ENCODE data around the gene RALGAPA2. TPM values are rescaled to one million over a fixed set of nuclear protein-coding genes. Genes with fewer than 3 reads are reported as not detected.

Gene RALGAPA2
- polyA plus RNA-seq, 2 of the 4 experiments (the other 2 are of a cell fraction): 4.0 to 4.7 TPM

DNA sequence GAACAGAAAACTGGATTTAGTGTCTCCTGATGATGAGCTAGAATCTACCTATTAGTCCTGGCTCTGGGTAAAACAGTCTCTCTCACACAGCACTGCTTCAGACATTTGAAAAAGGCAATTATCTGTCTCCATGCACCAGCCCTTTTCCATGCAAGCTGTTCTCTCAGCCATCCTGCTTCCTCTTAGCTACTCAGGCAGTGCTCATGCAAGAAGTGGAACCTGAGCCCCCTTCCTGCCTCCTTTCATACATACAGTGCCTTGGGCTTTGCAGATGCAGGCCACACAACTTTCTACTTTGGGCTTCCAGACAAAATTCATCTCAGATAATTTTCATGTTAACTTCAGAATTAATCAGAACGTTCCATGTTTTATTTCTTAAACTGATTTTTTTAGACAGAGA is 151.3 kb downstream of the RALGAPA2 start:
- DNase-seq (ENCODE audit: low read depth in 1 of 2, low spot score in 1 of 2) (no peak), FAIRE-seq (peak; percentile 54), ATAC-seq (no peak)
- ChIA-PET POLR2A (no interaction called here), CTCF (interaction anchor here (0.7 to 3.9 kb wide), 5 partner anchors 11 to 477 kb away, joined by 3 to 18 read pairs (median 3); no protein-coding TSS in a partner anchor)
- TF ChIP-seq TP53 (CRISPR knock-in tag; IDR thresholded peaks at IDR 0.05) (no peak), HEYL (CRISPR knock-in tag; IDR thresholded peaks at IDR 0.05) (no peak), CBX8 (IDR thresholded peaks at IDR 0.05) (no peak), RNF2 (IDR thresholded peaks at IDR 0.05; ENCODE audit: borderline replicate concordance, low read depth) (no peak), POLR2A (IDR thresholded peaks at IDR 0.05; ENCODE audit: low read length) (no peak), CHD4 (IDR thresholded peaks at IDR 0.05; ENCODE audit: borderline replicate concordance) (no peak)
- TF ChIP-seq, protein P1, sequence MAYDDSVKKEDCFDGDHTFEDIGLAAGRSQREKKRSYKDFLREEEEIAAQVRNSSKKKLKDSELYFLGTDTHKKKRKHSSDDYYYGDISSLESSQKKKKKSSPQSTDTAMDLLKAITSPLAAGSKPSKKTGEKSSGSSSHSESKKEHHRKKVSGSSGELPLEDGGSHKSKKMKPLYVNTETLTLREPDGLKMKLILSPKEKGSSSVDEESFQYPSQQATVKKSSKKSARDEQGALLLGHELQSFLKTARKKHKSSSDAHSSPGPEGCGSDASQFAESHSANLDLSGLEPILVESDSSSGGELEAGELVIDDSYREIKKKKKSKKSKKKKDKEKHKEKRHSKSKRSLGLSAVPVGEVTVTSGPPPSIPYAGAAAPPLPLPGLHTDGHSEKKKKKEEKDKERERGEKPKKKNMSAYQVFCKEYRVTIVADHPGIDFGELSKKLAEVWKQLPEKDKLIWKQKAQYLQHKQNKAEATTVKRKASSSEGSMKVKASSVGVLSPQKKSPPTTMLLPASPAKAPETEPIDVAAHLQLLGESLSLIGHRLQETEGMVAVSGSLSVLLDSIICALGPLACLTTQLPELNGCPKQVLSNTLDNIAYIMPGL (CRISPR knock-in tag; IDR thresholded peaks at IDR 0.05; ENCODE audit: borderline replicate concordance): no peak
- TF ChIP-seq, protein P2, sequence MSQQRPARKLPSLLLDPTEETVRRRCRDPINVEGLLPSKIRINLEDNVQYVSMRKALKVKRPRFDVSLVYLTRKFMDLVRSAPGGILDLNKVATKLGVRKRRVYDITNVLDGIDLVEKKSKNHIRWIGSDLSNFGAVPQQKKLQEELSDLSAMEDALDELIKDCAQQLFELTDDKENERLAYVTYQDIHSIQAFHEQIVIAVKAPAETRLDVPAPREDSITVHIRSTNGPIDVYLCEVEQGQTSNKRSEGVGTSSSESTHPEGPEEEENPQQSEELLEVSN (IDR thresholded peaks at IDR 0.05; ENCODE audit: borderline replicate concordance, low read depth): no peak
- Histone ChIP-seq H3K27ac (no peak overlapping the region), H3K4me1 (no peaks in the 10 kb centered on the region), H3K9me3 (no peaks in the 10 kb centered on the region), H3K4me3 (no peak overlapping the region), H3K4me2 (no peak overlapping the region)
- 78% methylated on average over 1 of the region's 1 CpG for WGBS (ENCODE audit: missing lambda C conversion rate)

DNA sequence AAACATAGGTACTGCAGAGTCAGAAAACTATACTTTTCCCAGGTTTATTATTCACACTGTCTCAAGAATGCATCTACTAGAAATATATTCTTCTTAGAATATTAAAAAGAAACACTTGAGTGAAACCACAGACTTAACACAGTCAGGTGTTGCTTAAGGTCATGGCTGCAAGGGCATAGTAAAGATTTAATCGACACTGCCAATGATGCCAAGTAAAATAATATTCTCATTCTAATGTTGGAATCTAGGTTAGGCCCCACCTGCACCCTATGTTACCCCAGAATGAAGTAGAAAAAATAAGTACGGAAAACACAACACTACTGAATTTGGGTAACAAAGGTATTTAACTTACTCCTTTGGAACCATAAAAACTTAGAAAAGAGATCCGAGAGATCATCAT is 155.0 kb downstream of the RALGAPA2 start:
- 83% methylated on average over 3 of the region's 3 CpGs for WGBS (ENCODE audit: missing lambda C conversion rate)
- no peak overlapping the region for H3K4me3 ChIP-seq
- ChIA-PET POLR2A (no interaction called here), CTCF (no interaction called here)
- no peak for DNase-seq (ENCODE audit: low read depth in 1 of 2, low spot score in 1 of 2)
- no peak overlapping the region for H3K27ac ChIP-seq
- ATAC-seq: no peak
- no peak overlapping the region for H3K4me2 ChIP-seq
- FAIRE-seq: no peak
- TF ChIP-seq GATA3 (IDR thresholded peaks at IDR 0.05; ENCODE audit: borderline replicate concordance) (no peak), HDAC2 (IDR thresholded peaks at IDR 0.05) (no peak), CBX2 (IDR thresholded peaks at IDR 0.05; ENCODE audit: borderline replicate concordance, low read depth) (no peak), HOXB13 (CRISPR knock-in tag; IDR thresholded peaks at IDR 0.05; ENCODE audit: low read depth) (no peak), RARB (CRISPR knock-in tag; IDR thresholded peaks at IDR 0.05) (no peak), MAZ (IDR thresholded peaks at IDR 0.05; ENCODE audit: borderline replicate concordance, low read depth, low read length) (no peak), PHF8 (IDR thresholded peaks at IDR 0.05; ENCODE audit: borderline replicate concordance, low read depth) (no peak), ESRRA (IDR thresholded peaks at IDR 0.05; ENCODE audit: borderline replicate concordance, low read length) (no peak), POLR2AphosphoS2 (conservative IDR thresholded peaks at IDR 0.05; ENCODE audit: low read length) (no peak), EHF (CRISPR knock-in tag; IDR thresholded peaks at IDR 0.05) (no peak), EHMT2 (IDR thresholded peaks at IDR 0.05; ENCODE audit: low read depth) (no peak)
- TF ChIP-seq, protein P3, sequence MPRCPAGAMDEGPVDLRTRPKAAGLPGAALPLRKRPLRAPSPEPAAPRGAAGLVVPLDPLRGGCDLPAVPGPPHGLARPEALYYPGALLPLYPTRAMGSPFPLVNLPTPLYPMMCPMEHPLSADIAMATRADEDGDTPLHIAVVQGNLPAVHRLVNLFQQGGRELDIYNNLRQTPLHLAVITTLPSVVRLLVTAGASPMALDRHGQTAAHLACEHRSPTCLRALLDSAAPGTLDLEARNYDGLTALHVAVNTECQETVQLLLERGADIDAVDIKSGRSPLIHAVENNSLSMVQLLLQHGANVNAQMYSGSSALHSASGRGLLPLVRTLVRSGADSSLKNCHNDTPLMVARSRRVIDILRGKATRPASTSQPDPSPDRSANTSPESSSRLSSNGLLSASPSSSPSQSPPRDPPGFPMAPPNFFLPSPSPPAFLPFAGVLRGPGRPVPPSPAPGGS (IDR thresholded peaks at IDR 0.05): no peak
- TF ChIP-seq, protein P4, sequence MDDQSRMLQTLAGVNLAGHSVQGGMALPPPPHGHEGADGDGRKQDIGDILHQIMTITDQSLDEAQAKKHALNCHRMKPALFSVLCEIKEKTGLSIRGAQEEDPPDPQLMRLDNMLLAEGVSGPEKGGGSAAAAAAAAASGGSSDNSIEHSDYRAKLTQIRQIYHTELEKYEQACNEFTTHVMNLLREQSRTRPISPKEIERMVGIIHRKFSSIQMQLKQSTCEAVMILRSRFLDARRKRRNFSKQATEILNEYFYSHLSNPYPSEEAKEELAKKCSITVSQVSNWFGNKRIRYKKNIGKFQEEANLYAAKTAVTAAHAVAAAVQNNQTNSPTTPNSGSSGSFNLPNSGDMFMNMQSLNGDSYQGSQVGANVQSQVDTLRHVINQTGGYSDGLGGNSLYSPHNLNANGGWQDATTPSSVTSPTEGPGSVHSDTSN (IDR thresholded peaks at IDR 0.05): no peak
- TF ChIP-seq, protein P5, sequence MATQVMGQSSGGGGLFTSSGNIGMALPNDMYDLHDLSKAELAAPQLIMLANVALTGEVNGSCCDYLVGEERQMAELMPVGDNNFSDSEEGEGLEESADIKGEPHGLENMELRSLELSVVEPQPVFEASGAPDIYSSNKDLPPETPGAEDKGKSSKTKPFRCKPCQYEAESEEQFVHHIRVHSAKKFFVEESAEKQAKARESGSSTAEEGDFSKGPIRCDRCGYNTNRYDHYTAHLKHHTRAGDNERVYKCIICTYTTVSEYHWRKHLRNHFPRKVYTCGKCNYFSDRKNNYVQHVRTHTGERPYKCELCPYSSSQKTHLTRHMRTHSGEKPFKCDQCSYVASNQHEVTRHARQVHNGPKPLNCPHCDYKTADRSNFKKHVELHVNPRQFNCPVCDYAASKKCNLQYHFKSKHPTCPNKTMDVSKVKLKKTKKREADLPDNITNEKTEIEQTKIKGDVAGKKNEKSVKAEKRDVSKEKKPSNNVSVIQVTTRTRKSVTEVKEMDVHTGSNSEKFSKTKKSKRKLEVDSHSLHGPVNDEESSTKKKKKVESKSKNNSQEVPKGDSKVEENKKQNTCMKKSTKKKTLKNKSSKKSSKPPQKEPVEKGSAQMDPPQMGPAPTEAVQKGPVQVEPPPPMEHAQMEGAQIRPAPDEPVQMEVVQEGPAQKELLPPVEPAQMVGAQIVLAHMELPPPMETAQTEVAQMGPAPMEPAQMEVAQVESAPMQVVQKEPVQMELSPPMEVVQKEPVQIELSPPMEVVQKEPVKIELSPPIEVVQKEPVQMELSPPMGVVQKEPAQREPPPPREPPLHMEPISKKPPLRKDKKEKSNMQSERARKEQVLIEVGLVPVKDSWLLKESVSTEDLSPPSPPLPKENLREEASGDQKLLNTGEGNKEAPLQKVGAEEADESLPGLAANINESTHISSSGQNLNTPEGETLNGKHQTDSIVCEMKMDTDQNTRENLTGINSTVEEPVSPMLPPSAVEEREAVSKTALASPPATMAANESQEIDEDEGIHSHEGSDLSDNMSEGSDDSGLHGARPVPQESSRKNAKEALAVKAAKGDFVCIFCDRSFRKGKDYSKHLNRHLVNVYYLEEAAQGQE (IDR thresholded peaks at IDR 0.05): no peak
- no peaks in the 10 kb centered on the region for H3K9me3 ChIP-seq
- no peaks in the 10 kb centered on the region for H3K4me1 ChIP-seq
